GM18502 (cell line): ENCODE data around the gene FMNL2.
A peak's percentile ranks its signal among the peaks of the same experiment; 100 is the strongest.
"Not testable (repeated sequence)": the region's sequence is repeated elsewhere in the genome, so short reads cannot be mapped to it uniquely, and the experiment has no call there.

Experiments used
- ATAC-seq: cut with Tn5 transposase; IDR thresholded peaks from one replicate; pipeline ENCODE4 v1.9.1; 2021; ENCODE audit warnings: mild to moderate bottlenecking; ENCODE audit not compliant: unreplicated experiment, poor library complexity

Gene FMNL2

DNA sequence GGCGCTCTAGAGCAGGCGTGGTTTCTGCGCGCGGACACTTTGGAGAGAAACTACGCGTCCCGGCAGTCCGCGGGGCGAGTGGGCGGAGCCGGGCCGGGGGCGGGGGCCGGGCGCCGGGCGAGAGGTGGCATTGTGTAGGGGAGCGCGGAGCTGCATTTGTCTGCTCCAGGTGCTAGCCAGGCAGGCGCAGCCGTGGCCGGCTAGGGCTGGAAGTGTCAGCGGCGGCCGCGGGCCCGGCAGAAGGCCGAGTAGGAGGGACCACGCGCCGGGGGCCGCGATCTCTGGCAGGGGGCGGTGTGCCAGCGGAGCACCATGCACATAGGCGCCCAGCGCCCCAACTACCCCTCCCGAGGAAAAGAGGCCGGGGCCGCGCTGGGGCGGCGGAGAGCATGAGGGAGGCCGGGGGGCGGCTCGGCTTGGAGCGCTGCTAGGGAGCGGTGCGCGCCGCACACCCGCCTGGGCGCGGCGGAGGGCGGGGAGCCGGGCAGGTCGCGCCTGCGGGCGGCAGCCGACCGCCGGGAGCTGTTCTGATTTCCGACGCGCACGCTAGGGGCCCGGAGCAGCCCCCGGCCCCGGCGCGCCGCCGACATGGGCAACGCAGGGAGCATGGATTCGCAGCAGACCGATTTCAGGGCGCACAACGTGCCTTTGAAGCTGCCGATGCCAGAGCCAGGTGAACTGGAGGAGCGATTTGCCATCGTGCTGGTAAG is at the start of gene FMNL2:
Gene FMNL2, plus strand, starts transcription at position 159 of the 710 bp plus-strand sequence.
- ATAC-seq: peak; percentile 85

GRCh38 chr2:152292991-152293390 is 42.0 kb upstream of the FMNL2 start:
- no peak for ATAC-seq

DNA sequence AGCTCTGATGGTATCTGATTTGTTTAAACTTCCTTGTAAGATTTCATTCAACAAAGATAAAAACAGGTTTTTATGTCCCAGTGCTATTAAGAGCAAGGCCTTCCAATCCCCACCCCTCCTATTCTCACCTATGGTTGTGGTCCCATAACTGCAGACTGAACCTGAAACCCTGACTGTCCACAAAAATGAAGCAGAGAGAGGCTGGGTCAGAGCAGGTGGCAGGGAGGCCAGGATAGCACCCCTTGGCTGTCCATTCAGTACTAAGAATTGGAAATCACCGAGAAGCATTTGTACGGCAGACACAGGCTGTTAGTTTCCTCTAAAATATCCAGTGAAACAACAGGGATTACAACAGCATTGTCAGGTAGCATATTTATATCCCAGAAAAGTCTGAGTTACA is 37.3 kb upstream of the FMNL2 start:
- ATAC-seq: no peak

DNA sequence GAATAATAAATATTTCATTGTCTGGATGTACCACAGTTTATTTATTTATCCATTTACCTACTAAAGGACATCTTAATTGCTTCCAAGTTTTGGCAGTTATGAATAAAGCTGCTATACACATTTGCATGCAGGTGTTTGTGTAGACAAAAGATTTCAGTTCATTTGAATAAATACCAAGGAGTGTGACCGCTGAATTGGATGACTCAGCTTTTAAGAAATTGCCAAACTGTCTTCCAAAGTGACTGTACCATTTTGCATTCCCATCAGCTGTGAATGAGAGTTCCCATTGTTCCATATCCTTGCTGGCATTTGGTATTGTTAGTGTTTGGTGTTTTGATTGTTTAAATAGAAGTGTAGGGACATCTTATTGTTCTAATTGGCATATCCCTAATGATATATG is 36.2 kb upstream of the FMNL2 start:
- no peak for ATAC-seq

DNA sequence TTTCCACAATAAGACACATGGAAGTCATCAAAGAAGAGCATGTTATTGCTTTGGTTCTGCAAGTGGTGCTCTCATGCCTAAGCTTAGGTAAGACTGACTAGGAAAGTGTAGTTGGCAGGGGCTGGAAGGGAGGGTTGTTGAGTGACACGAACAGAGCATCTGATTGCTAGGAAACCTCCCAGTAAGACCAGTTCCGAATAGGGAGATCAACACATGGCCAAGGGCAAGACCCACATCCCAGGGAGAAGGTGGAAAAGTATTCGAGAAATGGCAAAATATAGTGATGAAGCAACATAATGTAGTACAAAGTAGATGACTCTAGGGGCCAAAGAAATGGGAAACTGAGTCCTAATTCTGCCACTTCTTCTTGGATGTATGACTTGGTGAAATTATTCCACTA is 33.8 kb upstream of the FMNL2 start:
- no peak for ATAC-seq

DNA sequence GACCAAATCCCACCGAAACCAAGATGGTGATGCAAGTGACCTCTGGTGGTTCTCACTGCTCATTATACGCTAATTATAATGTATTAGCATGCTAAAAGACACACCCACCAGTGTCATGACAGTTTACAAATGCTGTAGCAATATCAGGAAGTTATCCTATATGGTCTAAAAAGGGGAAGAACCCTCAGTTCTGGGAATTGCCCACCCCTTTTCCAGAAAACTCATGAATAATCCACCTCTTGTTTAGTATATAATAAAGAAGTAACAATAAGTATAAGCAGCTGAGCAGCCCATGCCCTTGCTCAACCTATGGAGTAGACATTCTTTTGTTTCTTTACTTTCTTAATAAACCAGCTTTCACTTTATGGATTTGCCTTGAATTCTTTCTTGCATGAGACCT is 31.0 kb upstream of the FMNL2 start:
- no peak for ATAC-seq

GRCh38 chr2:152304836-152305235 is 30.1 kb upstream of the FMNL2 start:
- no peak for ATAC-seq

DNA sequence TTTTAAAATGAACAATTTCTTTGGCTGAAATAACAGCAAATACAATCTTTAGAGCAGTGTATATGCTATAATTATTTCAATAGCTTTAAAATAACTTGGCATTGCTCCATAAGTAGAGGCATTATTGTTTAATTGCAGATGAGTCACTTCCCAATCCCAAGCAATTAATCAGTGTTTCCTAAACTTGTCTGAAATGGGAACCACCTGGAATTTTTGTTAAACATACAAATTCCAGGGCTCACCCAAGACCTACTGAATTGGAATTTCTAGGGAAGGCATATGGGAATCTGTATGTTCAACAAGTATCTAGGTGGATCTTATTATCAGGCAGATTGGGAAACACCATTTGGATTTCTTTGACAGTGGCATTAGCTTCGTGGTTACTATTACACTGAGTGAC is 27.1 kb upstream of the FMNL2 start:
- no peak for ATAC-seq

DNA sequence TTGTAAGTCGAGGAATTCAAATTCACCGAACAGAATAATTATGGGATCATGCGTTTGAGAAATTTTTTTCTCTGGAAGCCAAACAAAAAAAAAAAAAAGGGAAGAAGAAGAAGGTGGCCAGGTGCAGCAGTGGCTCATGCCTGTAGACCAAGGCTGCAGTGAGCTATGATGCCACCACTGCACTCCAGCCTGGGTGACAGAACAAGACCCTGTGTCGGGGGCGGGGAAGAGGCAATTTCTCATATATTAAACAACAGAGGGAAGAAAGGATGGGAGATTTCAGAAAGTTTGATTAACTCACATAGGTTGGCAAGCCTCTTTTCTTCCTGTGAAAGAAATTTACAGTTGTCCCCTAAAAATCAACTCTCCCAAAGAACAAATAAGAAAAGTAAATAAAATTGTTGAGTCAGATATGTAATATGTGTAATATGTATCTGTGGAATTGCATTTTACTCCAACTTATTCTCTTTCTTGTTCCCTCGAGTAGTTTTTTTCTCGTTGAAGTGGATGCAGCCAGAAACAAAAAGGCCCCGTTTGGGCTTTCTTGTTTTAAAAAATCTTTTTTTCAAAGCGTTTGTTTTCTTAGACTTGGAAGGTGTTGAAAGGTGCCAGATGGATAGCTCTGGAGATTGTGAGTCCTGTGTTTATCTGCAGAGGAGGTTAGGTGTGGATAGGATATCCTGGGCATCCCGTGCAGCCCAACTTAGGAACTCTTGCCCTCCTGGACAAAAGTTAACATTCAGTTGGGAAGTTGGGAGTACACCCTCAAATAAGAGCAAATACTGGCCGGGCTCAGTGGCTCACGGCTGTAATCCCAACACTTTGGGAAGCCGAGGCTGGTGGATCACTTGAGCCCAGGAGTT is 25.4 kb upstream of the FMNL2 start:
- ATAC-seq: no peak

GRCh38 chr2:152319822-152320570 is 15.0 kb upstream of the FMNL2 start:
- ATAC-seq: no peak

DNA sequence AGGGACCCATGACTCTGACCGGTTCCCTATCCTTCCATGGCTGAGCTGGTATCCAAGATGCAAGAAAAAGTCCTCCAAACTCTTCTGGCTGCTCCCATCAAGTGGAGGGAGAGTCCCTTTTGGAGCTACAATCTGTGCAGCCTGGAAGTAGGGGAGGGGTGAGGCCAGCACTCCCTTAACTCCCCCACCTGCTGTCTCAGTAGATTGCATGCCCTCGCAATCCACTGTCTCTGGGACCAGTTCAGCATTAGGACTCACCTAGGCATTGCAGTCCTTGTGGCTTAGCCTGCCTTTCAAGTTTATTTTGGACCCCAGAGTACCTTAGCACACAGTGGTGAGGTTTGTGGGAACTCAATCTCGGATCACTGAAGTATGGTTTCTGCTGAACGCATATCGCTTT is 14.2 kb upstream of the FMNL2 start:
- ATAC-seq: no peak

DNA sequence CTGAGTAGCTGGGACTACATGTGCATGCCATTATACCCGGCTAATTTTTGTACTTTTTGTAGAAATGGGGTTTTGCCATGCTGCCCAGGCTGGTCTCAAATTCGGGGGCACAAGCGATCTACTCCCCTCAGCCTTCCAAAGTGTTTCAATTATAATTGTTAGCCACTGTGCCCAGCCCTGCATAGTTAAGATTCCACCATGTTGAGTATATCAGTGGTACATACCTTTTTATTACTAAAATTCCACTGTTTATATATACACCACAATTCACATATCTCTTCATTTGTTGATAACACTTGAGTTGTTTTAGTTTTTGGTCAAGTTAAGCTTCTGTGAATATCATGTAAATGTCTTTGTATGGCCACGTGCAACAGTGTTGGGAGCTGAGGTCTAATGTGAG is 12.8 kb upstream of the FMNL2 start:
- no peak for ATAC-seq

DNA sequence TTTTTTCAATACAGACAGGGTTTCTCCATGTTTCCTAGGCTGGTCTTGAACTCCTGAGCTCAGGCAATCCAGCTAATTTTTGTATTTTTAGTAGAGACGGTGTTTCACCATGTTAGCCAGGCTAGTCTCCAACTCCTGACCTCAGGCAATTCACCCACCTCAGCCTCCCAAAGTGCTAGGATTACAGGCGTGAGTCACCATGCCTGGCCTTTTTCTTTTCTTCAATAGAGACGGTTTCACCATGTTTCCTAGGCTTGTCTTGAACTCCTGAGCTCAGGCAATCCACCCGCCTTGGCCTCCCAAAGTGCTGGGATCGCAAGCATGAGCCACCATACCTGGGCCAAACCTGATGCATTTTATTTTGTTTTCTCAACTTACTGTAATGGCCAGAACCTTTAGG is 9.8 kb upstream of the FMNL2 start:
- not testable (repeated sequence) for ATAC-seq

- ATAC-seq: no peak
These were observed 8.3 kb upstream of the FMNL2 start for GRCh38 chr2:152326710-152327109.

- ATAC-seq: no peak
These were observed 7.0 kb upstream of the FMNL2 start for GRCh38 chr2:152328013-152328412.

GRCh38 chr2:152330235-152330866 is 4.6 kb upstream of the FMNL2 start:
- ATAC-seq: no peak

- ATAC-seq: no peak
These were observed 316 bp upstream of the FMNL2 start for GRCh38 chr2:152334701-152335015.

GRCh38 chr2:152335726-152336118 is 748 bp downstream of the FMNL2 start:
- ATAC-seq: peak; percentile 25

- peak; percentile 38 for ATAC-seq
These were observed 1.3 kb downstream of the FMNL2 start for GRCh38 chr2:152336119-152336853.

GRCh38 chr2:152336854-152337510 is 2.0 kb downstream of the FMNL2 start:
- no peak for ATAC-seq
